Dedifferentiated amniotic fluid mesenchymal stem cell (primary cell): ENCODE data around the gene CNTNAP5.

ENCODE experiments used
- DNase-seq: peaks from one replicate; pipeline ENCODE4 v3.0.0-alpha.2; 2016; ENCODE audit errors: extremely low spot score

Gene CNTNAP5

GRCh38 chr2:124159166-124159565 is 134.1 kb downstream of the CNTNAP5 start:
- no peak for DNase-seq

GRCh38 chr2:124161542-124161941 is 136.5 kb downstream of the CNTNAP5 start:
- no peak for DNase-seq

GRCh38 chr2:124162256-124162655 is 137.2 kb downstream of the CNTNAP5 start:
- DNase-seq, result no peak

- DNase-seq, result no peak
These were observed 138.8 kb downstream of the CNTNAP5 start for GRCh38 chr2:124163840-124164239.

GRCh38 chr2:124165698-124166097 is 140.6 kb downstream of the CNTNAP5 start:
- DNase-seq, result no peak

- DNase-seq, result no peak
These were observed 146.5 kb downstream of the CNTNAP5 start for GRCh38 chr2:124171472-124172063.

GRCh38 chr2:124178719-124179118 is 153.6 kb downstream of the CNTNAP5 start:
- DNase-seq, result no peak

GRCh38 chr2:124180635-124181034 is 155.5 kb downstream of the CNTNAP5 start:
- no peak for DNase-seq

GRCh38 chr2:124186801-124187200 is 161.7 kb downstream of the CNTNAP5 start:
- DNase-seq, result no peak

GRCh38 chr2:124187948-124188347 is 162.9 kb downstream of the CNTNAP5 start:
- no peak for DNase-seq

GRCh38 chr2:124193706-124194105 is 168.6 kb downstream of the CNTNAP5 start:
- no peak for DNase-seq

- DNase-seq, result no peak
These were observed 176.6 kb downstream of the CNTNAP5 start for GRCh38 chr2:124201713-124202112.

GRCh38 chr2:124209441-124209840 is 184.4 kb downstream of the CNTNAP5 start:
- no peak for DNase-seq

- no peak for DNase-seq
These were observed 186.4 kb downstream of the CNTNAP5 start for GRCh38 chr2:124211461-124211860.

GRCh38 chr2:124213977-124214587 is 189.0 kb downstream of the CNTNAP5 start:
- no peak for DNase-seq

GRCh38 chr2:124246170-124246569 is 221.1 kb downstream of the CNTNAP5 start:
- no peak for DNase-seq

GRCh38 chr2:124248386-124248785 is 223.3 kb downstream of the CNTNAP5 start:
- no peak for DNase-seq

- no peak for DNase-seq
These were observed 225.3 kb downstream of the CNTNAP5 start for GRCh38 chr2:124250433-124250832.

GRCh38 chr2:124254621-124255020 is 229.5 kb downstream of the CNTNAP5 start:
- no peak for DNase-seq

GRCh38 chr2:124257120-124257519 is 232.0 kb downstream of the CNTNAP5 start:
- DNase-seq, result no peak

- DNase-seq, result no peak
These were observed 233.2 kb downstream of the CNTNAP5 start for GRCh38 chr2:124258140-124258880.

- DNase-seq, result no peak
These were observed 236.4 kb downstream of the CNTNAP5 start for GRCh38 chr2:124261456-124261855.

- DNase-seq, result no peak
These were observed 239.5 kb downstream of the CNTNAP5 start for GRCh38 chr2:124264551-124265091.
